Muscle layer of duodenum (tissue), 2 donors: ENCODE measurements around the gene DPH3.
A peak's percentile ranks its signal among the peaks of the same experiment; 100 is the strongest.
"Not testable (repeated sequence)": the region's sequence is repeated elsewhere in the genome, so short reads cannot be mapped to it uniquely, and the experiment has no call there.

Experiments used
- H3K27ac ChIP-seq: one replicate; pipeline ENCODE4 v1.7.0; 2013; ENCODE audit warnings: mild to moderate bottlenecking, low read length
- H3K27me3 ChIP-seq: one replicate; pipeline ENCODE4 v1.7.0; 2013; ENCODE audit warnings: low read depth, mild to moderate bottlenecking, control low read depth, low read length
- H3K36me3 ChIP-seq, 2 donors: one replicate each; pipeline ENCODE4 v1.7.0; 2013; ENCODE audit warnings: low read length in 2 of 2, control low read depth in 1 of 2, mild to moderate bottlenecking in 1 of 2; ENCODE audit not compliant: insufficient read depth in 2 of 2, control insufficient read depth in 1 of 2
- H3K4me1 ChIP-seq, 2 donors: one replicate each; pipeline ENCODE4 v1.7.0; 2013; ENCODE audit warnings: low read length in 2 of 2, mild to moderate bottlenecking in 2 of 2, control low read depth in 1 of 2, moderate library complexity in 1 of 2; ENCODE audit not compliant: insufficient read depth in 2 of 2, control insufficient read depth in 1 of 2
- H3K4me3 ChIP-seq, 2 donors: one replicate each; pipeline ENCODE4 v1.7.0; 2013; ENCODE audit warnings: low read length in 2 of 2, low read depth in 1 of 2, mild to moderate bottlenecking in 1 of 2
- H3K9me3 ChIP-seq, 2 donors: one replicate each; pipeline ENCODE4 v1.7.0; 2013; ENCODE audit warnings: low read length in 2 of 2, control low read depth in 1 of 2, mild to moderate bottlenecking in 1 of 2; ENCODE audit not compliant: control insufficient read depth in 1 of 2
- donor health status: healthy.

The DPH3 gene

GRCh38 chr3:16264708-16265454 is at the start of gene DPH3, which contains the start of gene OXNAD1:
Gene DPH3 (minus strand): TSS chr3:16264943. CDS start chr3:16264876, 67 bp downstream.
Gene OXNAD1 (plus strand): TSS chr3:16265212. CDS start chr3:16270953, 5,741 bp downstream.
- Histone ChIP-seq H3K27me3 (no peaks in the 10 kb centered on the region), H3K4me1 (peaks cover 0 to 35% of the 10 kb centered on the region in 2 donors), H3K4me3 (peak within 1 kb of the TSS; percentile 96 to 97), H3K9me3 (no peaks in the 10 kb centered on the region), H3K27ac (peak within 1 kb of the TSS; percentile 96), H3K36me3 (peaks cover 10 to 14% of the 10 kb centered on the region in 2 donors)

- Histone ChIP-seq H3K4me1 (peaks cover 0 to 4% of the 10 kb centered on the region in 2 donors), H3K9me3 (no peaks in the 10 kb centered on the region), H3K27ac (no peak overlapping the region), H3K4me3 (no peak overlapping the region), H3K36me3 (peaks cover 22 to 24% of the 10 kb centered on the region in 2 donors), H3K27me3 (no peaks in the 10 kb centered on the region)
These were observed 49.3 kb upstream of the DPH3 start for GRCh38 chr3:16313886-16314645.

GRCh38 chr3:16311960-16312451 is 47.3 kb upstream of the DPH3 start:
- H3K27ac ChIP-seq, result peak overlapping the region; percentile 6

GRCh38 chr3:16310486-16310885 is 45.7 kb upstream of the DPH3 start:
- not testable (repeated sequence) for H3K4me3 ChIP-seq, H3K4me1 ChIP-seq, H3K27me3 ChIP-seq, H3K27ac ChIP-seq, H3K9me3 ChIP-seq
- H3K36me3 ChIP-seq, result peaks cover 12 to 13% of the 10 kb centered on the region in 2 donors

More at GRCh38 chr3:16311960-16312451, 47.3 kb upstream of the DPH3 start:
- Histone ChIP-seq H3K4me1 (no peaks in the 10 kb centered on the region), H3K36me3 (peaks cover 20 to 22% of the 10 kb centered on the region in 2 donors), H3K9me3 (no peaks in the 10 kb centered on the region), H3K27me3 (no peaks in the 10 kb centered on the region), H3K4me3 (no peak overlapping the region)

- Histone ChIP-seq H3K9me3 (no peaks in the 10 kb centered on the region), H3K4me1 (no peaks in the 10 kb centered on the region), H3K27me3 (no peaks in the 10 kb centered on the region), H3K36me3 (peaks cover 13 to 16% of the 10 kb centered on the region in 2 donors), H3K27ac (no peak overlapping the region), H3K4me3 (no peak overlapping the region)
These were observed 44.8 kb upstream of the DPH3 start for GRCh38 chr3:16309558-16309957.

GRCh38 chr3:16308727-16309126 is 44.0 kb upstream of the DPH3 start:
- Histone ChIP-seq H3K4me3 (no peak overlapping the region), H3K27ac (no peak overlapping the region), H3K9me3 (no peaks in the 10 kb centered on the region), H3K4me1 (no peaks in the 10 kb centered on the region), H3K27me3 (no peaks in the 10 kb centered on the region), H3K36me3 (peaks cover 5 to 12% of the 10 kb centered on the region in 2 donors)

GRCh38 chr3:16307832-16308531 is 43.2 kb upstream of the DPH3 start:
- no peak overlapping the region for H3K27ac ChIP-seq
- peaks cover 7% of the 10 kb centered on the region in 2 donors for H3K36me3 ChIP-seq
- H3K27me3 ChIP-seq, result no peaks in the 10 kb centered on the region
- no peak overlapping the region for H3K4me3 ChIP-seq
- no peaks in the 10 kb centered on the region for H3K4me1 ChIP-seq
- no peaks in the 10 kb centered on the region for H3K9me3 ChIP-seq

GRCh38 chr3:16305111-16305541 is 40.4 kb upstream of the DPH3 start:
- H3K27me3 ChIP-seq, result no peaks in the 10 kb centered on the region
- no peak overlapping the region for H3K27ac ChIP-seq
- no peak overlapping the region for H3K4me3 ChIP-seq
- peaks cover 19 to 21% of the 10 kb centered on the region in 2 donors for H3K36me3 ChIP-seq
- H3K9me3 ChIP-seq, result no peaks in the 10 kb centered on the region
- H3K4me1 ChIP-seq, result no peaks in the 10 kb centered on the region

GRCh38 chr3:16304061-16305010 is 39.6 kb upstream of the DPH3 start:
- Histone ChIP-seq H3K27me3 (no peaks in the 10 kb centered on the region), H3K9me3 (no peaks in the 10 kb centered on the region), H3K27ac (no peak overlapping the region), H3K36me3 (peaks cover 19 to 21% of the 10 kb centered on the region in 2 donors), H3K4me1 (no peaks in the 10 kb centered on the region), H3K4me3 (no peak overlapping the region)

GRCh38 chr3:16303037-16303575 is 38.4 kb upstream of the DPH3 start:
- H3K4me3 ChIP-seq, result no peak overlapping the region
- H3K4me1 ChIP-seq, result peaks cover 0 to 11% of the 10 kb centered on the region in 2 donors
- H3K27ac ChIP-seq, result no peak overlapping the region
- H3K27me3 ChIP-seq, result no peaks in the 10 kb centered on the region
- H3K36me3 ChIP-seq, result peaks cover 19 to 21% of the 10 kb centered on the region in 2 donors
- no peaks in the 10 kb centered on the region for H3K9me3 ChIP-seq
